Left lung (tissue), 10 donors: ENCODE results near the gene PRSS50. TPM values are rescaled to one million over a fixed set of nuclear protein-coding genes. Genes with fewer than 3 reads are reported as not detected.

ENCODE experiments used
- ATAC-seq: fragments of 200-7000 bp; cut with Tn5 transposase; one replicate; pipeline ENCODE4 v1.9.1; 2020; ENCODE audit warnings: moderate library complexity
- DNase-seq, 4 donors: peaks; one replicate each; pipeline ENCODE4 v3.0.0-alpha.2; 2013 to 2020
- H3K27ac ChIP-seq, 2 donors: fragments of 200-600 bp; sonication (generic) in 1 of 2; one replicate each; pipeline versions ENCODE4 v1.5.0 to v1.8.0; 2020 to 2021
- H3K27me3 ChIP-seq, 2 donors: fragments of 200-600 bp; sonication (generic) in 1 of 2; one replicate each; pipeline versions ENCODE4 v1.5.0 to v1.8.0; 2020 to 2021
- H3K36me3 ChIP-seq, 2 donors: fragments of 200-600 bp; sonication (generic) in 1 of 2; one replicate each; pipeline versions ENCODE4 v1.5.0 to v1.8.0; 2020 to 2021
- H3K4me1 ChIP-seq, 2 donors: fragments of 200-600 bp; one replicate each; pipeline ENCODE4 v1.8.0; 2021
- H3K4me3 ChIP-seq, 2 donors: fragments of 200-600 bp; sonication (generic) in 1 of 2; one replicate each; pipeline versions ENCODE4 v1.5.0 to v1.8.0; 2020 to 2021; ENCODE audit warnings: mild to moderate bottlenecking in 1 of 2
- H3K9me3 ChIP-seq, 2 donors: fragments of 200-600 bp; sonication (generic) in 1 of 2; one replicate each; pipeline versions ENCODE4 v1.5.0 to v1.8.0; 2020 to 2021
- CTCF ChIP-seq, 2 donors: fragments of 200-600 bp; sonication (generic) in 1 of 2; IDR thresholded peaks; one replicate each; pipeline versions ENCODE4 v1.5.0 to v1.8.0; 2021; ENCODE audit warnings: antibody characterized with exemption in 2 of 2
- intact Hi-C, 2 donors: fragments of 100-400 bp; cut with DNase I; formaldehyde crosslinking; loops; one replicate each; pipeline versions ENCODE4 v1.11.2 to v1.14.2; 2022
- polyA plus RNA-seq, 6 donors: library from polyadenylated mRNA; unstranded; fragments of 120-200 nt; gene quantifications; one replicate each; pipeline ENCODE4 v1.2.1, GENCODE V29; 2013; ENCODE audit not compliant: insufficient read length in 6 of 6
- total RNA-seq, 2 donors: library from RNA; stranded (reverse); fragmentation: NEBNext Ultra II Directional; extraction: Animal tissue kit (Norgen Biotek cat#: 25700); gene quantifications; one replicate each; pipeline ENCODE4 v1.2.1, GENCODE V29; 2021
- donor health status: DM: no; HTN: yes; CAD: no.
- donor health status: DM: no; HTN: no; CAD: no.

PRSS50 gene
- total and polyA plus RNA-seq, 8 donors: 0.24 to 1.1 (median 0.66) TPM

- Histone ChIP-seq H3K27ac (no peak overlapping the region), H3K4me1 (no peaks in the 10 kb centered on the region), H3K4me3 (no peak overlapping the region), H3K27me3 (peaks cover 0 to 22% of the 10 kb centered on the region in 2 donors), H3K36me3 (no peaks in the 10 kb centered on the region), H3K9me3 (no peaks in the 10 kb centered on the region)
- intact Hi-C loops: no loop called here
- no peak for TF ChIP-seq CTCF (IDR thresholded peaks at IDR 0.05)
- DNase-seq (no peak), ATAC-seq (no peak)
Observed at GRCh38 chr3:46719044-46719565, 1.4 kb upstream of the PRSS50 start.

GRCh38 chr3:46716461-46717441, 918 bp downstream of the PRSS50 start:
- intact Hi-C loops: no loop called here
- no peaks in the 10 kb centered on the region for H3K36me3 ChIP-seq
- no peak for TF ChIP-seq CTCF (IDR thresholded peaks at IDR 0.05)
- no peaks in the 10 kb centered on the region for H3K4me1 ChIP-seq
- DNase-seq (no peak), ATAC-seq (no peak)
- H3K4me3 ChIP-seq: no peak overlapping the region
- no peaks in the 10 kb centered on the region for H3K9me3 ChIP-seq
- no peak overlapping the region for H3K27ac ChIP-seq
- H3K27me3 ChIP-seq: peaks cover 0 to 22% of the 10 kb centered on the region in 2 donors

- intact Hi-C loops: no loop called here
- Histone ChIP-seq H3K9me3 (no peaks in the 10 kb centered on the region), H3K27ac (no peak overlapping the region), H3K27me3 (peaks cover 0 to 22% of the 10 kb centered on the region in 2 donors), H3K36me3 (no peaks in the 10 kb centered on the region), H3K4me1 (no peaks in the 10 kb centered on the region), H3K4me3 (no peak overlapping the region)
- ATAC-seq (no peak), DNase-seq (no peak)
- no peak for TF ChIP-seq CTCF (IDR thresholded peaks at IDR 0.05)
Observed at GRCh38 chr3:46715507-46716175, 2.0 kb downstream of the PRSS50 start.

GRCh38 chr3:46714728-46715506, 2.8 kb downstream of the PRSS50 start:
- H3K27ac ChIP-seq: no peak overlapping the region
- ATAC-seq (no peak), DNase-seq (no peak)
- H3K36me3 ChIP-seq: no peaks in the 10 kb centered on the region
- no peak for TF ChIP-seq CTCF (IDR thresholded peaks at IDR 0.05)
- intact Hi-C loops: no loop called here
- H3K4me1 ChIP-seq: no peaks in the 10 kb centered on the region
- H3K4me3 ChIP-seq: no peak overlapping the region
- H3K9me3 ChIP-seq: no peaks in the 10 kb centered on the region
- H3K27me3 ChIP-seq: peaks cover 0 to 18% of the 10 kb centered on the region in 2 donors
